NB4 (cell line): ENCODE measurements around the gene RNF31.

Experiments used
- POLR2A ChIP-seq: IDR thresholded peaks from 2 replicates; pipeline ENCODE4 v1.6.1; 2011; ENCODE audit warnings: mild to moderate bottlenecking; ENCODE audit not compliant: insufficient read length; ENCODE audit errors: extremely low read depth
- TF ChIP-seq, protein P1 (sequence below): IDR thresholded peaks from one replicate; pipeline ENCODE4 v1.5.1; 2012; ENCODE audit warnings: low read depth, low read length
- TF ChIP-seq, protein P2 (sequence below): IDR thresholded peaks from 2 replicates; pipeline ENCODE4 v1.6.1; 2011; ENCODE audit warnings: low read depth, low read length

DNA sequence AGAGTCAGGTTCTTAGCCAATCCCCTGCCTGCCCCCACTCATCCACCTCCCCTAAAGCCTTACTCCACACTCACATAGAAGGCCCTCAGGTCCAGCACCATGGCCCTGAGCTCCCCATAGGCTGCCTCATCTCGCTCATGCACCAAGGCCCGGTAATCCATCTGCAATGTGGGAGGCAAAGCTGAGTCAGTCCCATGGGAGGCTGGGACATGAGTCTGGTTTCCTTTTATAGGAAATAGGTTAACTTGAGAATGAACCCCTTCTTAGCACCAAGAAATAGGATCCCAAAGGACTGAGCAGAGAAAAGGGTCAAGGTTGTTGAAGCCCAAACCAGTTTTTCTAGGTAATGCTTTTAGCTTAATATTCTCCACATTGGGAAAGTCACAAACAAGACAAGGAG, 3.8 kb upstream of the RNF31 start:
- no peak for TF ChIP-seq POLR2A
- TF ChIP-seq, protein P1, sequence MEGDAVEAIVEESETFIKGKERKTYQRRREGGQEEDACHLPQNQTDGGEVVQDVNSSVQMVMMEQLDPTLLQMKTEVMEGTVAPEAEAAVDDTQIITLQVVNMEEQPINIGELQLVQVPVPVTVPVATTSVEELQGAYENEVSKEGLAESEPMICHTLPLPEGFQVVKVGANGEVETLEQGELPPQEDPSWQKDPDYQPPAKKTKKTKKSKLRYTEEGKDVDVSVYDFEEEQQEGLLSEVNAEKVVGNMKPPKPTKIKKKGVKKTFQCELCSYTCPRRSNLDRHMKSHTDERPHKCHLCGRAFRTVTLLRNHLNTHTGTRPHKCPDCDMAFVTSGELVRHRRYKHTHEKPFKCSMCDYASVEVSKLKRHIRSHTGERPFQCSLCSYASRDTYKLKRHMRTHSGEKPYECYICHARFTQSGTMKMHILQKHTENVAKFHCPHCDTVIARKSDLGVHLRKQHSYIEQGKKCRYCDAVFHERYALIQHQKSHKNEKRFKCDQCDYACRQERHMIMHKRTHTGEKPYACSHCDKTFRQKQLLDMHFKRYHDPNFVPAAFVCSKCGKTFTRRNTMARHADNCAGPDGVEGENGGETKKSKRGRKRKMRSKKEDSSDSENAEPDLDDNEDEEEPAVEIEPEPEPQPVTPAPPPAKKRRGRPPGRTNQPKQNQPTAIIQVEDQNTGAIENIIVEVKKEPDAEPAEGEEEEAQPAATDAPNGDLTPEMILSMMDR, result no peak
- TF ChIP-seq, protein P2, sequence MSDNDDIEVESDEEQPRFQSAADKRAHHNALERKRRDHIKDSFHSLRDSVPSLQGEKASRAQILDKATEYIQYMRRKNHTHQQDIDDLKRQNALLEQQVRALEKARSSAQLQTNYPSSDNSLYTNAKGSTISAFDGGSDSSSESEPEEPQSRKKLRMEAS, result no peak
